WERI-Rb-1 (cell line): ENCODE results near the gene TSNAX.

Experiments used
- DNase-seq: peaks from one replicate; pipeline ENCODE4 v3.0.0-alpha.2; 2020
- H3K27ac ChIP-seq: fragments of 250-450 bp; sonication (Bioruptor Pico); 2 replicates; pipeline ENCODE4 v1.5.1; 2020; ENCODE audit warnings: mild to moderate bottlenecking, moderate library complexity
- H3K27me3 ChIP-seq: fragments of 250-450 bp; sonication (Bioruptor Pico); 2 replicates; pipeline ENCODE4 v1.5.1; 2021; ENCODE audit warnings: mild to moderate bottlenecking, low read depth, moderate library complexity; ENCODE audit not compliant: insufficient read depth, severe bottlenecking
- H3K36me3 ChIP-seq: fragments of 250-450 bp; sonication (Bioruptor Pico); 2 replicates; pipeline ENCODE4 v1.5.1; 2020; ENCODE audit warnings: mild to moderate bottlenecking, moderate library complexity
- H3K4me3 ChIP-seq: 2 replicates; pipeline ENCODE4 v1.5.1; 2011; ENCODE audit warnings: low read depth, mild to moderate bottlenecking, control low read depth, low read length
- H3K9me3 ChIP-seq: fragments of 250-450 bp; sonication (Bioruptor Pico); 2 replicates; pipeline ENCODE4 v1.5.1; 2021; ENCODE audit warnings: mild to moderate bottlenecking, moderate library complexity; ENCODE audit not compliant: severe bottlenecking
- TF ChIP-seq, protein P1 (sequence below): IDR thresholded peaks from 2 replicates; pipeline ENCODE4 v1.5.1; 2011; ENCODE audit warnings: low read depth, mild to moderate bottlenecking, control low read depth, inconsistent platforms, low read length

Gene TSNAX

DNA sequence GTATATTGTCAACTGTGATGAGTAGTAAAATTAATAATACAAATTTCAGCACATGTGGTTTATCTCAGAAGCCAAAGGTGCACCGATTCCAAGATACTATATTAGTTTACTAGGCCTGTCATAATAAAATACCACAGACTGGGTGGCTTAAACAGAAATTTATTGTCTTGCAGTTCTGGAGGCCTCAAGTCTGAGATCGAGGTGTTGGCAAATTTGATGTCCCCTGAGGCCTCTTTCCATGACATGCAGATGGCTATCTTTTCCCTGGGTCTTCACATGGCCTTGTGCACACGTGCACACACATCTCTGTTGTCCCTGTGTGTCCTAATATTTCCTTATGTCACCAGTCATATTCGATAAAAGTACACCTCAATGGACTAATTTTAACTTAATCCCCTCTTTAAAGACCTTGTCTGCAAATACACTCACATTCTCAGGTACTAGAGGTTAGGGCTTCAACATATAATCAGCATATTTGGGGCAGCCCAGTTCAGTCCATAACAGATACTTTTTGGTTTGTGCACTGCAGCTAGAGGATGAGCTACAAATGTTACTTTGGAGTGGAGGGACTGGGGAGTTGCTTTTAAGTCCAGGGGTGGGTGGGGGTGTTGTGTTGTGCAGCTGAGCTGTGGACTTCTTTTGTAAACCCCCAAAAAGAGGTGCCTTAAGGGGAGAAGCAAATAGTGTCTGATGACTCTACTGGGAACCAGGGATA is 21.4 kb downstream of the TSNAX start:
- Histone ChIP-seq H3K9me3 (no peaks in the 10 kb centered on the region), H3K27me3 (no peaks in the 10 kb centered on the region), H3K36me3 (no peaks in the 10 kb centered on the region; the same call in none of the 2 replicates), H3K4me3 (no peak overlapping the region), H3K27ac (no peak overlapping the region)
- TF ChIP-seq, protein P1, sequence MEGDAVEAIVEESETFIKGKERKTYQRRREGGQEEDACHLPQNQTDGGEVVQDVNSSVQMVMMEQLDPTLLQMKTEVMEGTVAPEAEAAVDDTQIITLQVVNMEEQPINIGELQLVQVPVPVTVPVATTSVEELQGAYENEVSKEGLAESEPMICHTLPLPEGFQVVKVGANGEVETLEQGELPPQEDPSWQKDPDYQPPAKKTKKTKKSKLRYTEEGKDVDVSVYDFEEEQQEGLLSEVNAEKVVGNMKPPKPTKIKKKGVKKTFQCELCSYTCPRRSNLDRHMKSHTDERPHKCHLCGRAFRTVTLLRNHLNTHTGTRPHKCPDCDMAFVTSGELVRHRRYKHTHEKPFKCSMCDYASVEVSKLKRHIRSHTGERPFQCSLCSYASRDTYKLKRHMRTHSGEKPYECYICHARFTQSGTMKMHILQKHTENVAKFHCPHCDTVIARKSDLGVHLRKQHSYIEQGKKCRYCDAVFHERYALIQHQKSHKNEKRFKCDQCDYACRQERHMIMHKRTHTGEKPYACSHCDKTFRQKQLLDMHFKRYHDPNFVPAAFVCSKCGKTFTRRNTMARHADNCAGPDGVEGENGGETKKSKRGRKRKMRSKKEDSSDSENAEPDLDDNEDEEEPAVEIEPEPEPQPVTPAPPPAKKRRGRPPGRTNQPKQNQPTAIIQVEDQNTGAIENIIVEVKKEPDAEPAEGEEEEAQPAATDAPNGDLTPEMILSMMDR = no peak
- DNase-seq = no peak

DNA sequence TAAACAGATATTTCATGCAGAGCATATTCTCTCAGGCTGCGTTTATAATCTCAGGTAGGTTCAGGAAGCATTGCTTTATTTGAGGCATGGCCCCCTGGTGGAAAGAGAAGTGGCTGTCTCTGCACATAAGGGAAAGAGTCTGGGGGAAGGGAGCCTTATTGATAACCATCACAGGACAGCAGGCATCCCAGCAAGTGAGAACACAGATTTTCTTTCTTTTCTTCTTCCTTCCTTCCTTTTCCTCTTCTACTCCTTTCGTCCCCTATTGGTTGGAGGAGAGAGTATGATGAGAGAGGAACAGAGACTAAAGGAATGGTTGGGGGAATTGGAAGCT is 21.9 kb downstream of the TSNAX start:
- H3K36me3 ChIP-seq = no peaks in the 10 kb centered on the region; the same call in 1 of the 2 replicates
- peak; percentile 27 for DNase-seq
- H3K4me3 ChIP-seq = no peak overlapping the region
- H3K27ac ChIP-seq = no peak overlapping the region
- TF ChIP-seq, protein P1 = peak; percentile 67; the same call in 1 of the 2 replicates
- no peaks in the 10 kb centered on the region for H3K9me3 ChIP-seq
- H3K27me3 ChIP-seq = no peaks in the 10 kb centered on the region

DNA sequence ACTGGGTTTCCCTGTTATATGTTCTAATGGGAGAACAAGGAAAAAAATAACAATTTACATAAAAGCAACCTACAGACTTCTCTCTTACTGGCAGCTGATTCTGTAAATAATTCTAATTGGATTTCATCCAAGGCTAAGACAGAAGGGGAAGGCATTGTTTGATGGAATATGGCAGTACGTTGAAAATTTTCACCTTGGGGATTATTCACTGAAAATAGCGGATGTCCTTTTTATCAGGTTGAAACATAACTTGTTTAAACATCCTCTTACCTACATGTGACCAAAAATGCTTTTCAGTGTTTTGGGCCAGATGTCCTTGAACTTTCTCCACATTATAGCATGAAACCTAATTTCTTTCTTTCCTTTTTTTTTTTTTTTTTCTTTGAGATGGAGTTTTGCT is 24.9 kb downstream of the TSNAX start:
- Histone ChIP-seq H3K36me3 (no peaks in the 10 kb centered on the region; the same call in 1 of the 2 replicates), H3K4me3 (no peak overlapping the region), H3K27me3 (no peaks in the 10 kb centered on the region), H3K27ac (no peak overlapping the region), H3K9me3 (no peaks in the 10 kb centered on the region)
- no peak for DNase-seq
- TF ChIP-seq, protein P1 = no peak

DNA sequence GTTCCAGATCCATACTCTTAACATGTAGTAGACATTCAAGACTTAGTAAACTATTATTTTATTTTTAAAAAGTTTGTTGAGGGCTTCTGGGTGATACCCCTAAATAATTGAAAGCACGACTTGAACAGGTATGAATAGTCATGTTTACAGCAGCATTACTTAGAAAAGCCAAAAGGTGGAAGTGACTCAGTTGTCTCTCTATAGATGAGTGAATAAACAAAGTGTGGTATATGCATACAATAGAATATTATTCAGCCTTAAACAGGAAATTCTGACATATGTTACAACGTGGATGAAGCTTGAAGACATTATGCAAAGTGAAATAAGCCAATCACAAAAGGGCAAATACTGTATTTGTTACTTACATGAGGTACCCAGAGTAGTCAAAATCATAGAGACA is 26.5 kb downstream of the TSNAX start:
- TF ChIP-seq, protein P1 = no peak

DNA sequence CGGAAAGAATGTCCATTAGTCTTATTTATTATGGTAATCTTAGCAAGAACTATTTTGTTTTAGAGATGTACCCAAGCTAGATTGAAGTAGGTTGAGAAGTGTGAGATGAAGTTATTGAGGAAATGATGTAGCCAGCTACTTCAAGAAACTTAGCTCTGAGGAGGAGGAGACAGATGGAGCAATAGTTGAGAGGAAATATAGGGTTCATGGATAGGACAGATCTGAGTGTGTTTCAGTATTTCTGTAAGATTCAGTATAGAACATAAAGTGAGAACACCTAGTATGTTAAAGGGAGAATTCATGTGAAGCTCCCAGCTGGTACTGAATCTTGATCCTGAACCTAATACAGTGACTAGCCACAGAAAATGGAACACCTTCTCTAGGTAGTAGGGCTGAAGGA is 28.9 kb downstream of the TSNAX start:
- Histone ChIP-seq H3K9me3 (no peaks in the 10 kb centered on the region), H3K27me3 (no peaks in the 10 kb centered on the region), H3K4me3 (no peak overlapping the region), H3K36me3 (peaks cover 1% of the 10 kb centered on the region), H3K27ac (no peak overlapping the region)
- DNase-seq = no peak
- TF ChIP-seq, protein P1 = no peak

More for the DNA sequence above, 26.5 kb downstream of the TSNAX start:
- Histone ChIP-seq H3K4me3 (no peak overlapping the region), H3K27me3 (no peaks in the 10 kb centered on the region), H3K9me3 (no peaks in the 10 kb centered on the region), H3K27ac (no peak overlapping the region), H3K36me3 (no peaks in the 10 kb centered on the region; the same call in 1 of the 2 replicates)
- no peak for DNase-seq
